ENCODE results near the gene DNM3. TPM values are rescaled to one million over a fixed set of nuclear protein-coding genes. Genes with fewer than 3 reads are reported as not detected.

Gene DNM3
- total RNA-seq, 1 donor from 2014 or later = 3.4 TPM

GRCh38 chr1:171817511-171818265 is 23.6 kb upstream of the DNM3 start:
- peak; percentile 34 for DNase-seq (ENCODE audit: extremely low read depth, low read depth, low spot score)

- no peak for DNase-seq (ENCODE audit: extremely low read depth, low read depth, low spot score)
These were observed 21.4 kb upstream of the DNM3 start for GRCh38 chr1:171819946-171820345.

- DNase-seq (ENCODE audit: extremely low read depth, low read depth, low spot score) = no peak
These were observed 14.3 kb upstream of the DNM3 start for GRCh38 chr1:171826973-171827372.

GRCh38 chr1:171828794-171829193 is 12.5 kb upstream of the DNM3 start:
- DNase-seq (ENCODE audit: extremely low read depth, low read depth, low spot score) = no peak

- no peak for DNase-seq (ENCODE audit: extremely low read depth, low read depth, low spot score)
These were observed 8.0 kb upstream of the DNM3 start for GRCh38 chr1:171833091-171833825.

- DNase-seq (ENCODE audit: extremely low read depth, low read depth, low spot score) = no peak
These were observed 6.5 kb upstream of the DNM3 start for GRCh38 chr1:171834821-171835220.

GRCh38 chr1:171835891-171836290 is 5.4 kb upstream of the DNM3 start:
- no peak for DNase-seq (ENCODE audit: extremely low read depth, low read depth, low spot score)

- no peak for DNase-seq (ENCODE audit: extremely low read depth, low read depth, low spot score)
These were observed 848 bp downstream of the DNM3 start for GRCh38 chr1:171841931-171842761.

GRCh38 chr1:171844381-171844780 is 3.1 kb downstream of the DNM3 start:
- DNase-seq (ENCODE audit: extremely low read depth, low read depth, low spot score) = no peak

- DNase-seq (ENCODE audit: extremely low read depth, low read depth, low spot score) = no peak
These were observed 4.7 kb downstream of the DNM3 start for GRCh38 chr1:171845998-171846397.

- no peak for DNase-seq (ENCODE audit: extremely low read depth, low read depth, low spot score)
These were observed 8.1 kb downstream of the DNM3 start for GRCh38 chr1:171849245-171849898.

- DNase-seq (ENCODE audit: extremely low read depth, low read depth, low spot score) = no peak
These were observed 9.5 kb downstream of the DNM3 start for GRCh38 chr1:171850651-171851350.

GRCh38 chr1:171852272-171852671 is 11.0 kb downstream of the DNM3 start:
- no peak for DNase-seq (ENCODE audit: extremely low read depth, low read depth, low spot score)

- DNase-seq (ENCODE audit: extremely low read depth, low read depth, low spot score) = no peak
These were observed 14.1 kb downstream of the DNM3 start for GRCh38 chr1:171855381-171855780.

- no peak for DNase-seq (ENCODE audit: extremely low read depth, low read depth, low spot score)
These were observed 17.4 kb downstream of the DNM3 start for GRCh38 chr1:171858696-171859095.

- no peak for DNase-seq (ENCODE audit: extremely low read depth, low read depth, low spot score)
These were observed 19.4 kb downstream of the DNM3 start for GRCh38 chr1:171860696-171861095.

- no peak for DNase-seq (ENCODE audit: extremely low read depth, low read depth, low spot score)
These were observed 22.2 kb downstream of the DNM3 start for GRCh38 chr1:171863531-171863930.

- DNase-seq (ENCODE audit: extremely low read depth, low read depth, low spot score) = no peak
These were observed 23.0 kb downstream of the DNM3 start for GRCh38 chr1:171864308-171864707.

GRCh38 chr1:171865106-171865505 is 23.8 kb downstream of the DNM3 start:
- DNase-seq (ENCODE audit: extremely low read depth, low read depth, low spot score) = no peak

- no peak for DNase-seq (ENCODE audit: extremely low read depth, low read depth, low spot score)
These were observed 25.9 kb downstream of the DNM3 start for GRCh38 chr1:171867236-171867635.

Data from glomerular endothelial cell (primary cell).